Measurements from ENCODE around the gene WBP1L.
"Not testable (repeated sequence)": the region's sequence is repeated elsewhere in the genome, so short reads cannot be mapped to it uniquely, and the experiment has no call there.

Gene WBP1L

GRCh38 chr10:102712843-102713538 is 30.8 kb upstream of the WBP1L start:
- peak overlapping the region; percentile 83 for H3K27ac ChIP-seq (ENCODE audit: low read depth, low read length)
- peak overlapping the region; percentile 67 for H3K9ac ChIP-seq (ENCODE audit: low read depth, low read length)
- peaks cover 11% of the 10 kb centered on the region; the same call in 1 of the 2 replicates for H3K36me3 ChIP-seq (ENCODE audit: control insufficient read depth, insufficient read depth, low read length)
- H3K27me3 ChIP-seq (ENCODE audit: control insufficient read depth, insufficient read depth, low read length): no peaks in the 10 kb centered on the region
- no peaks in the 10 kb centered on the region for H3K9me3 ChIP-seq (ENCODE audit: control insufficient read depth, insufficient read depth, low read length)
- H3K4me3 ChIP-seq (ENCODE audit: low read depth, low read length): peak overlapping the region; percentile 74
- peaks cover 16% of the 10 kb centered on the region for H3K4me1 ChIP-seq (ENCODE audit: control insufficient read depth, insufficient read depth, low read length)

DNA sequence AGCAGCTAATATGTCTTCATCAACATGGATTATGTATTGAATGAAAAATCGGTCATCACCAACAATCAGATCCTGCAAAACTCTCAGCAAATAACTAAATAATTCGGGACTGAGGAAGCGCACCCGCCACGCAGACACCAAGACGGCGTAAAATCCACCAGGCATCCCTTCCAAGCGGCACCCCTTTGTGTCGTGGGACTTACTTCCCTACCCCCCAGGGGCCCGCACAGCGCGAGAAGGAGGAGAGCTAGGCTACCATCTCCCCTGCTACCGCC is 30.3 kb upstream of the WBP1L start:
- H3K27me3 ChIP-seq (ENCODE audit: control insufficient read depth, insufficient read depth, low read length): no peaks in the 10 kb centered on the region
- peak overlapping the region; percentile 67 for H3K9ac ChIP-seq (ENCODE audit: low read depth, low read length)
- H3K4me1 ChIP-seq (ENCODE audit: control insufficient read depth, insufficient read depth, low read length): peaks cover 21% of the 10 kb centered on the region
- no peaks in the 10 kb centered on the region for H3K9me3 ChIP-seq (ENCODE audit: control insufficient read depth, insufficient read depth, low read length)
- peak overlapping the region; percentile 74 for H3K4me3 ChIP-seq (ENCODE audit: low read depth, low read length)
- H3K36me3 ChIP-seq (ENCODE audit: control insufficient read depth, insufficient read depth, low read length): peaks cover 11% of the 10 kb centered on the region; the same call in 1 of the 2 replicates
- H3K27ac ChIP-seq (ENCODE audit: low read depth, low read length): peak overlapping the region; percentile 83

DNA sequence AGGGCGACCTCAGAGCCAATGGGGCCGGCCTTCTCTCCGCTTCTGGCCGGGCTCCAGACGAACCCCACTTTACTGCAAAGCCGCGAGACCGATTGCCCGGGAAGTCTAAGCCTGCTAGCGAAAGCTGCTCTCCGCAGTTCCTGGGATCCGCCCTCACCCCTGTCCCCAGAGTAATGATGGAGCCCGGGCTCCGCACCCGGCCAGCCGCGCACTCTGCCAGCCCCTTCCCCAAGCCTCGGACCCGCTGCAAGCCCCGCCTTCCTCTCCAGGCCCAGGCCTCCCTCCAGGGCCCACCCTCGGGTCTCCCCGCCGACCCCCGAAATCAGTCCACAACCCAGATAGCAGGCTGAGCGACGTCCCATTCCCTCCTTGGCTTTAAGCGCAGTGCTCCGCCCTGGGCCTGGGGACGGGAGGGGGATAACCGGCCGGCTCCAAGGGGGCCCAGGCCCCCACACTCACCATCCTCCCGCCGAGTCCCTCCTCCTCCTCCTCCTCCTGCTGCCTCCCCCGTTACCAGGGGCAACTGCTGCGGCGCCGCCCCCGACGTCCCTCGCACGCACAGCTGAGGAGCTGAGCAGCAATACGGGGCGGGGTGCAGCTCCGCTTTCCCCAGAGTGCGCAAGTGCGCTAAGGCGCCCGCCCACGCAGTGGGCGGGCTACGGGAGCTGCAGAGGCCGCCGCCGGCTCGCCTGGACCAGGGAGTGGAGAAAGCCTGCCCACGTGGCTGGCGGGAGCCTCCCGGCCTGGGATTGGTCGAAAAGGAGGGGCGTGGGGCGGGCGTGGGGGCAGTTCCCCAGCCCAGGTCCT is 29.7 kb upstream of the WBP1L start, which contains the start of gene ARL3:
TSS of gene ARL3 (minus strand) at position 584 of the 807 bp plus-strand sequence. CDS start at position 462, 122 bp downstream.
- Histone ChIP-seq H3K27me3 (ENCODE audit: control insufficient read depth, insufficient read depth, low read length) (no peaks in the 10 kb centered on the region), H3K4me1 (ENCODE audit: control insufficient read depth, insufficient read depth, low read length) (peaks cover 23% of the 10 kb centered on the region), H3K4me3 (ENCODE audit: low read depth, low read length) (peak within 1 kb of the TSS; percentile 74), H3K9me3 (ENCODE audit: control insufficient read depth, insufficient read depth, low read length) (no peaks in the 10 kb centered on the region), H3K36me3 (ENCODE audit: control insufficient read depth, insufficient read depth, low read length) (peaks cover 11% of the 10 kb centered on the region; the same call in 1 of the 2 replicates), H3K27ac (ENCODE audit: low read depth, low read length) (peak within 1 kb of the TSS; percentile 89), H3K9ac (ENCODE audit: low read depth, low read length) (peak within 1 kb of the TSS; percentile 85)

GRCh38 chr10:102714621-102715455 is 28.9 kb upstream of the WBP1L start, which contains the start of gene SFXN2:
Gene SFXN2 (plus strand): TSS chr10:102714636. CDS start chr10:102726637, 12,001 bp downstream.
- H3K9me3 ChIP-seq (ENCODE audit: control insufficient read depth, insufficient read depth, low read length): no peaks in the 10 kb centered on the region
- peaks cover 11% of the 10 kb centered on the region; the same call in 1 of the 2 replicates for H3K36me3 ChIP-seq (ENCODE audit: control insufficient read depth, insufficient read depth, low read length)
- H3K4me3 ChIP-seq (ENCODE audit: low read depth, low read length): peak within 1 kb of the TSS; percentile 74
- peaks cover 23% of the 10 kb centered on the region for H3K4me1 ChIP-seq (ENCODE audit: control insufficient read depth, insufficient read depth, low read length)
- H3K27me3 ChIP-seq (ENCODE audit: control insufficient read depth, insufficient read depth, low read length): no peaks in the 10 kb centered on the region
- peak within 1 kb of the TSS; percentile 85 for H3K9ac ChIP-seq (ENCODE audit: low read depth, low read length)
- peak within 1 kb of the TSS; percentile 89 for H3K27ac ChIP-seq (ENCODE audit: low read depth, low read length)

DNA sequence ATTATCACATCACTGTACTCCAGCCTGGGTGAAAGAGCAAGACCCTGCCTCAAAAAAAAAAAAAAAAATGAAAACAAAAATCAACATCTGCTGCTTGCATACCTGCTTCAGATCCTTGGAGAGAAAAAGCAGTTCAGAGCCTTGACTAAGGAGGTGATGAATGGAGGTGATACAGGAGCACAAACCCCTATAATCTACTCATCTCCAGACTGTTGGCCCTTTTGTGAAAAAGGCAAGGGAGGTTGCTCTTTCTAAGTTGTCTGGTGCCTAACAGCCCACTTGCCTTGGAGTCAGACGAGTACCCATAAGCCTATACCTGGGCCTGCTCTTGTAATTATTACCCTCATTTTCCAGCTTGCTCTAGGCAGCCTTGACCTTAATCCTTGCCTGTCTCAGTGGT is 27.9 kb upstream of the WBP1L start:
- peaks cover 11% of the 10 kb centered on the region for H3K36me3 ChIP-seq (ENCODE audit: control insufficient read depth, insufficient read depth, low read length)
- H3K27ac ChIP-seq (ENCODE audit: low read depth, low read length): no peak overlapping the region
- peaks cover 23% of the 10 kb centered on the region for H3K4me1 ChIP-seq (ENCODE audit: control insufficient read depth, insufficient read depth, low read length)
- peak overlapping the region; percentile 74 for H3K4me3 ChIP-seq (ENCODE audit: low read depth, low read length)
- H3K9ac ChIP-seq (ENCODE audit: low read depth, low read length): no peak overlapping the region
- H3K9me3 ChIP-seq (ENCODE audit: control insufficient read depth, insufficient read depth, low read length): no peaks in the 10 kb centered on the region
- H3K27me3 ChIP-seq (ENCODE audit: control insufficient read depth, insufficient read depth, low read length): no peaks in the 10 kb centered on the region

DNA sequence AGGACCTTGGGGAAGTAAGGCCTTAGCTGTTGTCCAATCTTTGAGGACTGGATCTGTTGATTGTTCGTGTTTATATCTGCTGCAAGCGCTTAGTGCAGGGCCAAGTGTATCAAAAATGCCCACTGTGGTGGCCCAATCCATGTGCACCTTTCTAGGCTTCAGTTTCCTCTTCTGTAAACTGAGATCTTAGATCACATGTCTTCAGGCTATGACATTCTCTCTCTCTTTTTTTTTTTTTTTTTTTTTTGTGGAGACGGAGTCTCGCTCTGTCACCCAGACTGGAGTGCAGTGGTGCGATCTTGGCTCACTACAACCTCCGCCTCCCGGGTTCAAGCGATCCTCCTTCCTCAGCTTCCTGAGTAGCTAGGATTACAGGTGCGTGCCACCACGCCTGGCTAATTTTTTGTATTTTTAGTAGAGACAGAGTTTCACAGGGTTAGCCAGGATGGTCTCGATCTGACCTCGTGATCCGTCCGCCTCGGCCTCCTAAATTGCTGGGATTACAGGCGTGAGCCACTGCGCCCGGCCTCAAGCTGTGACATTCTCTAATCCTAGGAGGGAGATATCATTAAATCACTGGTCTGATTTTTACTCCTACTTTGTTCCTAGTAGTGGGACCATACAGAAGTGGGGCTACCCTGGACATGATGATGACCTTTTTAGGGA is 26.7 kb upstream of the WBP1L start:
- H3K36me3 ChIP-seq (ENCODE audit: control insufficient read depth, insufficient read depth, low read length): peaks cover 11% of the 10 kb centered on the region
- not testable (repeated sequence) for H3K9me3 ChIP-seq (ENCODE audit: control insufficient read depth, insufficient read depth, low read length); H3K27me3 ChIP-seq (ENCODE audit: control insufficient read depth, insufficient read depth, low read length); H3K27ac ChIP-seq (ENCODE audit: low read depth, low read length); H3K9ac ChIP-seq (ENCODE audit: low read depth, low read length); H3K4me3 ChIP-seq (ENCODE audit: low read depth, low read length)
- H3K4me1 ChIP-seq (ENCODE audit: control insufficient read depth, insufficient read depth, low read length): peaks cover 26% of the 10 kb centered on the region

- Histone ChIP-seq H3K9ac (ENCODE audit: low read depth, low read length) (no peak overlapping the region), H3K36me3 (ENCODE audit: control insufficient read depth, insufficient read depth, low read length) (peaks cover 11% of the 10 kb centered on the region), H3K27me3 (ENCODE audit: control insufficient read depth, insufficient read depth, low read length) (no peaks in the 10 kb centered on the region), H3K27ac (ENCODE audit: low read depth, low read length) (peak overlapping the region; percentile 71), H3K4me1 (ENCODE audit: control insufficient read depth, insufficient read depth, low read length) (peaks cover 23% of the 10 kb centered on the region), H3K4me3 (ENCODE audit: low read depth, low read length) (no peak overlapping the region), H3K9me3 (ENCODE audit: control insufficient read depth, insufficient read depth, low read length) (no peaks in the 10 kb centered on the region)
Observed at GRCh38 chr10:102718220-102718619, 25.5 kb upstream of the WBP1L start.

DNA sequence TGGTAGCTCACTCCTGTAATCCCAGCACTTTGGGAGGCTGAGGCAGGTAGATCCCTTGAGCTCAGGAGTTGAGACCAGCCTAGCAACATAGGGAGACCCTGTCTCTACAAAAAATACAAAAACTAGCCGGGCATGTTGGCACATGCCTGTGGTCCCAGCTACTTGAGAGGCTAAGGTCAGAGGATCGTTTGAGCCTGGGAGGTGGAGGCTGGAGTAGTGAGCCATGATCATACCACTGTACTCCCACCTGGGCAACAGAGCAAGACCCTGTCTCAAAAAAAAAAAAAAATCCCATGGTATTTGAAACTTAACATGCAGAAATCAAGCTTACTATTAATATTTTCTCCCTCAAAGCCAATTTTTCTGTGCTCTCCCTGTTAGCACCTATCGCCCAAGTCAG is 23.4 kb upstream of the WBP1L start:
- Histone ChIP-seq H3K9ac (ENCODE audit: low read depth, low read length) (no peak overlapping the region), H3K27ac (ENCODE audit: low read depth, low read length) (no peak overlapping the region), H3K4me3 (ENCODE audit: low read depth, low read length) (no peak overlapping the region), H3K36me3 (ENCODE audit: control insufficient read depth, insufficient read depth, low read length) (peaks cover 16% of the 10 kb centered on the region), H3K27me3 (ENCODE audit: control insufficient read depth, insufficient read depth, low read length) (no peaks in the 10 kb centered on the region), H3K9me3 (ENCODE audit: control insufficient read depth, insufficient read depth, low read length) (no peaks in the 10 kb centered on the region), H3K4me1 (ENCODE audit: control insufficient read depth, insufficient read depth, low read length) (peaks cover 23% of the 10 kb centered on the region)

DNA sequence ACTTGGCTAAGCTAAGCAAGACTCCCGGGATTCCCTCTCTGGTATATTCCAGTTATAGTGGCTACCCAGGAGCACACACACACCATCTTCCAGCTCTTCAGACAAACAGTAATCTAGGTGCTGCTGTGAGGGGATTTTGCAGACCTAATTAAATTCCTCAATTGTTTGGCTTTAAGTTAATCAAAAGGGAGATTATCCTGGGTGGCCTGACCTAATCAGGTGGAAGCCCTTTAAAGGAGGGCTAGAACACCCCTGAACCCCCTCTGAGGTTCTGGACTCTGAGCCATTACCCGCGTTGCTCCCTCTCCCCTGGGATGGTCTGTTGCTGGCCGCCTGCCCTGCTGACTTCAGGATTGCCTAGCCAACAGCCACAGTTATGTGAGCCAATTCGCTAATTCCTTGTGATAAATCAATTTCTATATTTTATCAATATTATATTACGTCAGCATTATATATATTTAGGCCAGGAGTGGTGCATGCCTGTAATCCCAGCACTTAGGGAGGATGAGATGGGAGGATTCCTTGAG is 22.9 kb upstream of the WBP1L start:
- H3K4me1 ChIP-seq (ENCODE audit: control insufficient read depth, insufficient read depth, low read length): peaks cover 21% of the 10 kb centered on the region
- H3K4me3 ChIP-seq (ENCODE audit: low read depth, low read length): no peak overlapping the region
- no peak overlapping the region for H3K27ac ChIP-seq (ENCODE audit: low read depth, low read length)
- H3K27me3 ChIP-seq (ENCODE audit: control insufficient read depth, insufficient read depth, low read length): no peaks in the 10 kb centered on the region
- peaks cover 16% of the 10 kb centered on the region for H3K36me3 ChIP-seq (ENCODE audit: control insufficient read depth, insufficient read depth, low read length)
- H3K9me3 ChIP-seq (ENCODE audit: control insufficient read depth, insufficient read depth, low read length): no peaks in the 10 kb centered on the region
- no peak overlapping the region for H3K9ac ChIP-seq (ENCODE audit: low read depth, low read length)

DNA sequence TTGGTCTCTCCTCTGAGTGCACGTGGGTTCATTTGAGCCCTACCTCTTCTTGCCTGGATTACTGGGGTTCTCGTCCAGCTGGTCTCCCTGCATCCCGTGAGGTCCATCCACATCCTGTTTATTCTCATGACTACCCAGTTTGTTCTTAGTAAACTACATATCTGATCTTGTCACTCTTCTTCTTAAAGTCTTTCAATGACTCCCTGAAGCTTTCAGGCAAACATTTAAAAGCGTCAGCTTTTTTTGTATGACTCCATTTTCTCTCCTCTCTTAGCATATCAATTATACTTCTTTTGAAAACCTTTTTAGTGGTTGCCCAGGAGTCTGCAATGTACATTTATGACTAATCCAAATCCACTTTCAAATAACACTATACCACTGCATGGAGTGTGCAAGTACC is 21.8 kb upstream of the WBP1L start:
- no peak overlapping the region for H3K9ac ChIP-seq (ENCODE audit: low read depth, low read length)
- H3K27me3 ChIP-seq (ENCODE audit: control insufficient read depth, insufficient read depth, low read length): no peaks in the 10 kb centered on the region
- H3K36me3 ChIP-seq (ENCODE audit: control insufficient read depth, insufficient read depth, low read length): peaks cover 22% of the 10 kb centered on the region

More for the DNA sequence above, 21.8 kb upstream of the WBP1L start:
- Histone ChIP-seq H3K4me3 (ENCODE audit: low read depth, low read length) (no peak overlapping the region), H3K9me3 (ENCODE audit: control insufficient read depth, insufficient read depth, low read length) (no peaks in the 10 kb centered on the region), H3K27ac (ENCODE audit: low read depth, low read length) (no peak overlapping the region), H3K4me1 (ENCODE audit: control insufficient read depth, insufficient read depth, low read length) (peaks cover 17% of the 10 kb centered on the region)

Data from HUES48 (cell line).